HepG2 (cell line): ENCODE data around the gene KLC4. TPM values are rescaled to one million over a fixed set of nuclear protein-coding genes. Genes with fewer than 3 reads are reported as not detected.

ENCODE experiments used
- AGO2 ChIP-seq: fragments of 200-400 bp; formaldehyde crosslinking; optimal IDR thresholded peaks from 2 replicates; pipeline ENCODE3; 2017; ENCODE audit warnings: mild to moderate bottlenecking, low read depth, low read length, moderate library complexity
- FOXA3 ChIP-seq: IDR thresholded peaks from 2 replicates; pipeline ENCODE4 v1.6.1; 2016; ENCODE audit warnings: missing genetic modification reagents, missing compliant biosample characterization
- GLI4 ChIP-seq: sonication (generic); formaldehyde crosslinking; IDR thresholded peaks from 2 replicates; pipeline ENCODE4 v1.5.1; 2020; ENCODE audit warnings: missing genetic modification reagents, mild to moderate bottlenecking, moderate library complexity, borderline replicate concordance
- HNF1B ChIP-seq: sonication (generic); formaldehyde crosslinking; IDR thresholded peaks from 2 replicates; pipeline ENCODE4 v1.5.1; 2020; ENCODE audit warnings: mild to moderate bottlenecking, moderate library complexity, missing genetic modification reagents
- MXD3 ChIP-seq: IDR thresholded peaks from 2 replicates; pipeline ENCODE4 v1.6.1; 2016; ENCODE audit warnings: mild to moderate bottlenecking, missing biosample characterization, missing genetic modification reagents
- NPAS2 ChIP-seq: sonication (generic); formaldehyde crosslinking; IDR thresholded peaks from 2 replicates; pipeline ENCODE4 v1.8.0; 2022; ENCODE audit warnings: mild to moderate bottlenecking, missing genetic modification reagents, borderline replicate concordance
- PPARG ChIP-seq: conservative IDR thresholded peaks from 2 replicates; pipeline ENCODE4 v1.6.1; 2016; ENCODE audit warnings: missing biosample characterization, missing genetic modification reagents
- SALL1 ChIP-seq: sonication (generic); formaldehyde crosslinking; IDR thresholded peaks from 2 replicates; pipeline ENCODE4 v1.8.0; 2022; ENCODE audit warnings: mild to moderate bottlenecking, missing genetic modification reagents
- SPEN ChIP-seq: sonication (generic); formaldehyde crosslinking; IDR thresholded peaks from 2 replicates; pipeline ENCODE4 v1.5.1; 2020; ENCODE audit warnings: low read depth, mild to moderate bottlenecking, missing genetic modification reagents
- ZMYM4 ChIP-seq: sonication (generic); formaldehyde crosslinking; IDR thresholded peaks from 2 replicates; pipeline ENCODE4 v1.8.1; 2023; ENCODE audit warnings: mild to moderate bottlenecking, missing genetic modification reagents
- ZNF430 ChIP-seq: sonication (generic); formaldehyde crosslinking; IDR thresholded peaks from 2 replicates; pipeline ENCODE4 v1.9.0; 2021; ENCODE audit warnings: mild to moderate bottlenecking, missing genetic modification reagents
- ZNF569 ChIP-seq: sonication (generic); formaldehyde crosslinking; IDR thresholded peaks from 2 replicates; pipeline ENCODE4 v1.5.0; 2020; ENCODE audit warnings: mild to moderate bottlenecking, missing genetic modification reagents, moderate library complexity, borderline replicate concordance
- polyA plus RNA-seq, 8 experiments: library from polyadenylated mRNA; depleted of rRNA in 3 of 8; stranded (reverse) in 7 of 8; unstranded in 1 of 8; fragments of >200 nt; fragmentation: Illumina TruSeq in 4 of 8; extraction: Trizol in 4 of 8; gene quantifications; 2 replicates each; pipeline versions ENCODE4 v1.2.1 to v1.2.3, GENCODE V29; 2011 to 2016; ENCODE audit warnings: low read depth in 4 of 8, missing spikeins in 1 of 8, mixed read lengths in 1 of 8; ENCODE audit not compliant: insufficient read depth in 1 of 8
- total RNA-seq, 5 experiments: library from RNA; depleted of rRNA; stranded (reverse); fragments of >200 nt; fragmentation: Illumina TruSeq; extraction: Trizol; gene quantifications; 2 replicates each; pipeline ENCODE4 v1.2.3, GENCODE V29; 2016; ENCODE audit warnings: low read depth in 1 of 5
- TF ChIP-seq, protein P1 (sequence below): sonication (generic); formaldehyde crosslinking; IDR thresholded peaks from 2 replicates; pipeline ENCODE4 v1.4.0; 2020; ENCODE audit warnings: missing genetic modification reagents
- TF ChIP-seq, protein P2 (sequence below): sonication (generic); formaldehyde crosslinking; IDR thresholded peaks from 2 replicates; pipeline ENCODE4 v1.5.1; 2020; ENCODE audit warnings: mild to moderate bottlenecking, missing genetic modification reagents, moderate library complexity
- TF ChIP-seq, protein P3 (sequence below): sonication (generic); formaldehyde crosslinking; IDR thresholded peaks from 2 replicates; pipeline ENCODE4 v1.5.1; 2020; ENCODE audit warnings: missing genetic modification reagents, mild to moderate bottlenecking, borderline replicate concordance
- TF ChIP-seq, protein P4 (sequence below): sonication (generic); formaldehyde crosslinking; IDR thresholded peaks from 2 replicates; pipeline ENCODE4 v1.8.0; 2023; ENCODE audit warnings: mild to moderate bottlenecking, missing genetic modification reagents

KLC4 gene
- total and polyA plus RNA-seq, 2 of the 13 experiments (the other 11 are each of a cell fraction or from before 2014, with no cell fraction given), result 45.4 to 70.4 TPM

DNA sequence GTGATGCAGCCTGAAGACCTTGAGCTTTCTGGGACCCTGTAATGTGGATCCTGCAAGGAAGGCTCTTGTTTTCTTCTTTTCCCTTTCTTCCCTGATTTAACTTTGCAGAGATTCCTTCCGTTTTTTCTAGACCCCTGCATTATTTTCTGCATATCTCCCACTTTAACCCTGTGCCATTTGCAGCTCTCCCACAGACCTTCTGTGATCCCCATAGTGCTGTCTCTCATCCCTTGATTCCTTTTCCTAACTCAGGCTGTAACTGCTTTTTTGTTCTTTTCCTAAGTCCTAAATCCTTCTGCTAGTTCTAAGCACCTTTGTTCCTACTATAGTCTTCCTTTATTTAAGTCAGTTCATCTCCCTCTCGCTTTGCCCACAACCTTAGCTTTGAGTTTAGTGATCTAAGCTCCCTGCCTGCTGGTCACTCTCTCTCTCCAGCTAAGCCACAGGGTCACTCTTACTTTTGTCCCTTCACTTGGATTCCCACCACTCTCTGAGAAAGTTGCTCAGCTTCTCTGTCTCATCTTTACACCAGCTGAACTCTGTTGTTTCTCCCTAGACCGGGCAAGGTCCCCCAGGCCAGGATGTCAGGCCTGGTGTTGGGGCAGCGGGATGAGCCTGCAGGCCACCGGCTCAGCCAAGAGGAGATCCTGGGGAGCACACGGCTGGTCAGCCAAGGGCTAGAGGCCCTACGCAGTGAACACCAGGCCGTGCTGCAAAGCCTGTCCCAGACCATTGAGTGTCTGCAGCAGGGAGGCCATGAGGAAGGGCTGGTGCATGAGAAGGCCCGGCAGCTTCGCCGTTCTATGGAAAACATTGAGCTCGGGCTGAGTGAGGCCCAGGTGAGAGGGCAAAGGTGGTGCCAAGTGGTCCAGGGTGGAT, 1.6 kb downstream of the KLC4 start (continued):
- TF ChIP-seq, protein P1, sequence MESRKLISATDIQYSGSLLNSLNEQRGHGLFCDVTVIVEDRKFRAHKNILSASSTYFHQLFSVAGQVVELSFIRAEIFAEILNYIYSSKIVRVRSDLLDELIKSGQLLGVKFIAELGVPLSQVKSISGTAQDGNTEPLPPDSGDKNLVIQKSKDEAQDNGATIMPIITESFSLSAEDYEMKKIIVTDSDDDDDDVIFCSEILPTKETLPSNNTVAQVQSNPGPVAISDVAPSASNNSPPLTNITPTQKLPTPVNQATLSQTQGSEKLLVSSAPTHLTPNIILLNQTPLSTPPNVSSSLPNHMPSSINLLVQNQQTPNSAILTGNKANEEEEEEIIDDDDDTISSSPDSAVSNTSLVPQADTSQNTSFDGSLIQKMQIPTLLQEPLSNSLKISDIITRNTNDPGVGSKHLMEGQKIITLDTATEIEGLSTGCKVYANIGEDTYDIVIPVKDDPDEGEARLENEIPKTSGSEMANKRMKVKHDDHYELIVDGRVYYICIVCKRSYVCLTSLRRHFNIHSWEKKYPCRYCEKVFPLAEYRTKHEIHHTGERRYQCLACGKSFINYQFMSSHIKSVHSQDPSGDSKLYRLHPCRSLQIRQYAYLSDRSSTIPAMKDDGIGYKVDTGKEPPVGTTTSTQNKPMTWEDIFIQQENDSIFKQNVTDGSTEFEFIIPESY (CRISPR knock-in tag), result peak; percentile 17; the same call in 1 of the 2 replicates
- 0 out of 2 replicates have a peak, but pooled peaks have one; percentile 24 for TF ChIP-seq MXD3 (CRISPR knock-in tag)
- TF ChIP-seq, protein P2, sequence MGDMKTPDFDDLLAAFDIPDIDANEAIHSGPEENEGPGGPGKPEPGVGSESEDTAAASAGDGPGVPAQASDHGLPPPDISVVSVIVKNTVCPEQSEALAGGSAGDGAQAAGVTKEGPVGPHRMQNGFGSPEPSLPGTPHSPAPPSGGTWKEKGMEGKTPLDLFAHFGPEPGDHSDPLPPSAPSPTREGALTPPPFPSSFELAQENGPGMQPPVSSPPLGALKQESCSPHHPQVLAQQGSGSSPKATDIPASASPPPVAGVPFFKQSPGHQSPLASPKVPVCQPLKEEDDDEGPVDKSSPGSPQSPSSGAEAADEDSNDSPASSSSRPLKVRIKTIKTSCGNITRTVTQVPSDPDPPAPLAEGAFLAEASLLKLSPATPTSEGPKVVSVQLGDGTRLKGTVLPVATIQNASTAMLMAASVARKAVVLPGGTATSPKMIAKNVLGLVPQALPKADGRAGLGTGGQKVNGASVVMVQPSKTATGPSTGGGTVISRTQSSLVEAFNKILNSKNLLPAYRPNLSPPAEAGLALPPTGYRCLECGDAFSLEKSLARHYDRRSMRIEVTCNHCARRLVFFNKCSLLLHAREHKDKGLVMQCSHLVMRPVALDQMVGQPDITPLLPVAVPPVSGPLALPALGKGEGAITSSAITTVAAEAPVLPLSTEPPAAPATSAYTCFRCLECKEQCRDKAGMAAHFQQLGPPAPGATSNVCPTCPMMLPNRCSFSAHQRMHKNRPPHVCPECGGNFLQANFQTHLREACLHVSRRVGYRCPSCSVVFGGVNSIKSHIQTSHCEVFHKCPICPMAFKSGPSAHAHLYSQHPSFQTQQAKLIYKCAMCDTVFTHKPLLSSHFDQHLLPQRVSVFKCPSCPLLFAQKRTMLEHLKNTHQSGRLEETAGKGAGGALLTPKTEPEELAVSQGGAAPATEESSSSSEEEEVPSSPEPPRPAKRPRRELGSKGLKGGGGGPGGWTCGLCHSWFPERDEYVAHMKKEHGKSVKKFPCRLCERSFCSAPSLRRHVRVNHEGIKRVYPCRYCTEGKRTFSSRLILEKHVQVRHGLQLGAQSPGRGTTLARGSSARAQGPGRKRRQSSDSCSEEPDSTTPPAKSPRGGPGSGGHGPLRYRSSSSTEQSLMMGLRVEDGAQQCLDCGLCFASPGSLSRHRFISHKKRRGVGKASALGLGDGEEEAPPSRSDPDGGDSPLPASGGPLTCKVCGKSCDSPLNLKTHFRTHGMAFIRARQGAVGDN, result peak; percentile 82
- 0 out of 2 replicates have a peak, but pooled peaks have one; percentile 7 for TF ChIP-seq ZMYM4 (CRISPR knock-in tag)
- no peak for TF ChIP-seq FOXA3
- TF ChIP-seq PPARG (CRISPR knock-in tag), result 0 out of 2 replicates have a peak, but pooled peaks have one; percentile 1
- 0 out of 2 replicates have a peak, but pooled peaks have one; percentile 8 for TF ChIP-seq SALL1 (CRISPR knock-in tag)
- peak; percentile 12; the same call in 1 of the 2 replicates for TF ChIP-seq ZNF569 (CRISPR knock-in tag)
- TF ChIP-seq SPEN, result peak; percentile 16; the same call in 1 of the 2 replicates
- TF ChIP-seq NPAS2 (CRISPR knock-in tag), result no peak
- TF ChIP-seq, protein P3, sequence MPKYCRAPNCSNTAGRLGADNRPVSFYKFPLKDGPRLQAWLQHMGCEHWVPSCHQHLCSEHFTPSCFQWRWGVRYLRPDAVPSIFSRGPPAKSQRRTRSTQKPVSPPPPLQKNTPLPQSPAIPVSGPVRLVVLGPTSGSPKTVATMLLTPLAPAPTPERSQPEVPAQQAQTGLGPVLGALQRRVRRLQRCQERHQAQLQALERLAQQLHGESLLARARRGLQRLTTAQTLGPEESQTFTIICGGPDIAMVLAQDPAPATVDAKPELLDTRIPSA (CRISPR knock-in tag), result no peak
- TF ChIP-seq, protein P4, sequence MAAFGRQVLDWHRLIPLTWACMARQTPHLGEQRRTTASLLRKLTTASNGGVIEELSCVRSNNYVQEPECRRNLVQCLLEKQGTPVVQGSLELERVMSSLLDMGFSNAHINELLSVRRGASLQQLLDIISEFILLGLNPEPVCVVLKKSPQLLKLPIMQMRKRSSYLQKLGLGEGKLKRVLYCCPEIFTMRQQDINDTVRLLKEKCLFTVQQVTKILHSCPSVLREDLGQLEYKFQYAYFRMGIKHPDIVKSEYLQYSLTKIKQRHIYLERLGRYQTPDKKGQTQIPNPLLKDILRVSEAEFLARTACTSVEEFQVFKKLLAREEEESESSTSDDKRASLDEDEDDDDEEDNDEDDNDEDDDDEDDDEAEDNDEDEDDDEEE, result no peak; the same call in 1 of the 2 replicates
- TF ChIP-seq GLI4 (CRISPR knock-in tag), result 0 out of 2 replicates have a peak, but pooled peaks have one; percentile 27
- TF ChIP-seq AGO2, result peak; percentile 20
- peak; percentile 40; the same call in 1 of the 2 replicates for TF ChIP-seq HNF1B (CRISPR knock-in tag)
- no peak for TF ChIP-seq ZNF430 (CRISPR knock-in tag)
